GM12878 (cell line): Measurements from ENCODE around the gene SYCE3. TPM values are rescaled to one million over a fixed set of nuclear protein-coding genes. Genes with fewer than 3 reads are reported as not detected.

ENCODE experiments used
- ATAC-seq: fragments of 200-7000 bp; cut with Tn5 transposase; 3 replicates; pipeline ENCODE4 v1.9.1; 2020; ENCODE audit warnings: mild to moderate bottlenecking, moderate library complexity
- BruUV-seq: library from RNA; stranded (reverse); fragments of 400-500 nt; replicated peaks from 2 replicates; lab custom pipeline; 2021; lab: Mats Ljungman, UMichigan
- CTCF ChIA-PET: fragments of 300-600 bp; sonication (Branson Sonifier 250); formaldehyde crosslinking; extraction: SDS; loops from one replicate; lab custom pipeline; 2021; ENCODE audit warnings: inconsistent platforms; lab: Yijun Ruan, JAX
- POLR2A ChIA-PET: fragments of 350-600 bp; formaldehyde crosslinking; extraction: SDS; loops from one replicate; lab custom pipeline; 2021; ENCODE audit warnings: inconsistent platforms; lab: Charles Lee
- RAD21 ChIA-PET: fragments of 300-600 bp; sonication (Branson Sonifier 250); formaldehyde crosslinking; loops from one replicate; lab custom pipeline; 2023; ENCODE audit warnings: antibody characterized with exemption; ENCODE audit not compliant: unreplicated experiment; lab: Charles Lee
- SMC1A ChIA-PET: fragments of 300-600 bp; sonication (Branson Sonifier 250); formaldehyde crosslinking; loops from one replicate; lab custom pipeline; 2023; ENCODE audit not compliant: unreplicated experiment, uncharacterized antibody; lab: Charles Lee
- DNase-seq: peaks from one replicate; pipeline ENCODE4 v3.0.0-alpha.2; 2011; ENCODE audit warnings: low read depth, low spot score
- FAIRE-seq: peaks from 3 replicates; lab custom pipeline; 2011; peaks lifted over from hg19 to GRCh38; lab: Jason Lieb, UNC
- H2AFZ ChIP-seq: 2 replicates; pipeline ENCODE4 v1.6.0; 2011; ENCODE audit warnings: low read depth, low read length, control low read depth; ENCODE audit not compliant: control insufficient read depth
- H3K27ac ChIP-seq: 2 replicates; pipeline ENCODE4 v1.5.1; 2011; ENCODE audit warnings: control low read depth; ENCODE audit not compliant: control insufficient read depth, insufficient read depth
- H3K27me3 ChIP-seq, 2 experiments: replicated peaks in 1 of 2; 2 replicates each; pipeline versions ENCODE4 v1.6.0 to v1.6.1; 2011; ENCODE audit warnings: low read length in 1 of 2; ENCODE audit not compliant: control insufficient read depth in 2 of 2, insufficient read depth in 2 of 2
- H3K36me3 ChIP-seq, 2 experiments: 2 replicates each; pipeline ENCODE4 v1.5.1; 2011; ENCODE audit warnings: low read length in 1 of 2; ENCODE audit not compliant: control insufficient read depth in 2 of 2, insufficient read depth in 2 of 2
- H3K4me1 ChIP-seq: 2 replicates; pipeline ENCODE4 v1.6.1; 2011; ENCODE audit warnings: mild to moderate bottlenecking, low read length, moderate library complexity, mixed read lengths; ENCODE audit not compliant: control insufficient read depth, insufficient read depth
- H3K4me2 ChIP-seq: 2 replicates; pipeline ENCODE4 v1.6.0; 2011; ENCODE audit warnings: control low read depth; ENCODE audit not compliant: control insufficient read depth, insufficient read depth
- H3K4me3 ChIP-seq: fragments of 200-600 bp; sonication (generic); 2 replicates; pipeline ENCODE4 v1.5.1; 2016
- H3K79me2 ChIP-seq: 2 replicates; pipeline ENCODE4 v1.6.0; 2011; ENCODE audit warnings: low read length; ENCODE audit not compliant: control insufficient read depth, insufficient read depth
- H3K9ac ChIP-seq: 2 replicates; pipeline ENCODE4 v1.8.0; 2011; ENCODE audit warnings: low read length, control low read depth, mixed read lengths; ENCODE audit not compliant: control insufficient read depth, insufficient read depth
- H3K9me3 ChIP-seq: replicated peaks from 3 replicates; pipeline ENCODE4 v1.5.1; 2011; ENCODE audit warnings: mild to moderate bottlenecking, low read length; ENCODE audit not compliant: control insufficient read depth, insufficient read depth
- H4K20me1 ChIP-seq: 2 replicates; pipeline ENCODE4 v1.6.0; 2011; ENCODE audit not compliant: control insufficient read depth, insufficient read depth
- FOXM1 ChIP-seq: IDR thresholded peaks from 2 replicates; pipeline ENCODE4 v1.6.1; 2012; ENCODE audit warnings: low read depth, mild to moderate bottlenecking, inconsistent platforms, low read length, moderate library complexity
- HDAC6 ChIP-seq: fragments of 200-600 bp; sonication (generic); IDR thresholded peaks from one replicate; pipeline ENCODE4 v1.8.0; 2017; ENCODE audit warnings: antibody characterized with exemption; ENCODE audit not compliant: unreplicated experiment
- PAX5 ChIP-seq: IDR thresholded peaks from 2 replicates; pipeline ENCODE4 v1.6.1; 2011; ENCODE audit warnings: low read depth, low read length, borderline replicate concordance
- STAT1 ChIP-seq: fragments of 450-650 bp; conservative IDR thresholded peaks from 2 replicates; pipeline ENCODE4 v1.6.1; 2014; ENCODE audit warnings: antibody characterized with exemption, mild to moderate bottlenecking
- WGBS: methylation state at CpG from one replicate; pipeline ENCODE4 v1.1.6; 2016; ENCODE audit warnings: low lambda C conversion rate; ENCODE audit not compliant: insufficient replicate concordance, insufficient coverage; ENCODE audit errors: missing lambda C conversion rate; 5-methylcytosine and 5-hydroxymethylcytosine counted together
- in situ Hi-C: fragments of 300-500 bp; cut with MboI; formaldehyde crosslinking; loops from 9 replicates; pipeline ENCODE4 v1.14.3; 2018; ENCODE audit warnings: mixed read lengths
- intact Hi-C: fragments of 100-400 bp; cut with micrococcal nuclease; formaldehyde crosslinking; loops from one replicate; pipeline ENCODE4 v1.14.2; 2022; ENCODE audit not compliant: unreplicated experiment
- polyA plus RNA-seq, 11 experiments: library from polyadenylated mRNA; depleted of rRNA in 4 of 11; unstranded in 6 of 11; stranded (reverse) in 5 of 11; fragments of >200 nt; fragmentation: Nextera tagmentation in 4 of 11; fragmentation: Illumina TruSeq in 1 of 11; extraction: Ambion mirVana in 4 of 11; extraction: Trizol in 1 of 11; gene quantifications; 1 replicate in 1 of 11; 2 replicates in 10 of 11; pipeline versions ENCODE4 v1.2.1 to v1.2.3, GENCODE V29; 2011 to 2016; ENCODE audit warnings: inconsistent platforms in 2 of 11, missing spikeins in 2 of 11, low read depth in 1 of 11
- total RNA-seq, 4 experiments: library from RNA; depleted of rRNA in 3 of 4; stranded (reverse); fragments of >200 nt in 3 of 4; fragmentation: Illumina TruSeq in 1 of 4; extraction: Trizol in 1 of 4; gene quantifications; 2 replicates each; pipeline versions ENCODE4 v1.2.1 to v1.2.3, GENCODE V29; 2013 to 2021

SYCE3 gene
- total and polyA plus RNA-seq, 10 of the 15 experiments (the other 5 are each of a cell fraction or from before 2014, with no cell fraction given): 0.38 to 0.91 (median 0.76) TPM; not detected in 4

DNA sequence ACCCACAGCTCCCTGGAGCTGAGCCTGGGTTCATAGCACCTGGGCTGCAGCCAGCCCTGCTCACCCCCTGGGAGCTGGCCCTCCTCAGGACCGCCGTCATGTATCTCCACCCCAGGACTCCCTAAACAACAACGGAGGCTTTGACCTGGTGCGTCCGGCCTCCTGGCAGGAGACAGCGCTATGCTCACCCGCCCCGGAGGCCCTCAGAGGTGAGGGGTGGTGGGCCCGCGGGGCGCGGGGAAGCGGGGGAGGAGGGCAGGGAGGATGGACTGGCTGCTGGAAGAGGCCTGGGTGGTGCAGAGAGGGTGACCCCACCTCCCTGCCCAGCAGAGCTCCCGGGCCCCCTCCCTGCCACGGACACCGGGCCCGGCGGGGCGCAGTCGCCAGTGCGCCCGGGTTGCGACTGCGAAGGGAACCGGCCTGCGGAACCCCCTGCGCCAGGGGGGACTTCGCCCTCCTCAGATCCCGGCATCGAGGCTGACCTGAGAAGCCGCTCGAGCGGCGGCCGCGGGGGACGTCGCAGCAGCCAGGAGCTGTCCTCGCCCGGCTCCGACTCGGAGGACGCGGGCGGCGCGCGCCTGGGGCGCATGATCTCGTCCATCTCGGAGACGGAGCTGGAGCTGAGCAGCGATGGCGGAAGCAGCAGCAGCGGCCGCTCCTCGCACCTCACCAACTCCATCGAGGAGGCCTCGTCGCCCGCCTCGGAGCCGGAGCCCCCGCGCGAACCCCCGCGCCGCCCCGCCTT, 41.0 kb upstream of the SYCE3 start:
- Histone ChIP-seq H3K4me3 (no peak overlapping the region), H3K9me3 (no peaks in the 10 kb centered on the region), H4K20me1 (no peaks in the 10 kb centered on the region), H3K79me2 (no peaks in the 10 kb centered on the region), H3K27me3 (peaks cover 5 to 6% of the 10 kb centered on the region in 2 experiments; a peak in 3 of 4 replicates), H3K36me3 (no peaks in the 10 kb centered on the region), H3K9ac (no peak overlapping the region), H3K4me1 (no peaks in the 10 kb centered on the region), H3K4me2 (no peak overlapping the region), H2AFZ (no peak overlapping the region), H3K27ac (no peak overlapping the region)
- ChIA-PET RAD21 (no interaction called here), POLR2A (no interaction called here), SMC1A (no interaction called here), CTCF (no interaction called here)
- intact Hi-C loops: no loop called here
- DNase-seq (no peak), FAIRE-seq (no peak), ATAC-seq (no peak)
- TF ChIP-seq PAX5 (no peak), HDAC6 (peak; percentile 91)
- BruUV-seq: no TSS peak
- WGBS: 35% methylated on average over 60 of the region's 70 CpGs
- in situ Hi-C loops: no loop called here

DNA sequence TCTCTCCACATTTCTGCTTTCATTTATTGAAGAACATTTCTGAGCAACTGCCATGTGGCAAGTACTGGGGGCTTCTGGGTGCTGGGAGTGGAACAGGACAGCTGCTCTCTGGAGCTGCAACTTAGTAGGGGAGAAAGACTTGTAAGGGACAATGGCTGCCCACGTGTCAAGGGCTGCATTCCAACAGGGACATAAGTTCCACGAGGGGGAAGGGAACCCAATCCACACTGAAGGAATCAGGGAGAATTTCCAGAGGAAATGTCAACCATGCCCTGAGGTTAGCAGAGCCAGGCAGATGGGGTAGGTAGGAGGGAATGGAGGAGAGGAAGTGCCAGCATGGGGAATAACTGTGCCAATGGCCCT, 39.6 kb upstream of the SYCE3 start:
- in situ Hi-C loops: no loop called here
- Histone ChIP-seq H3K9ac (no peak overlapping the region), H3K27me3 (peaks cover 5 to 6% of the 10 kb centered on the region in 2 experiments; a peak in 3 of 4 replicates), H3K4me2 (no peak overlapping the region), H3K4me3 (no peak overlapping the region), H4K20me1 (no peaks in the 10 kb centered on the region), H2AFZ (no peak overlapping the region)
- no TSS peak for BruUV-seq
- 25% methylated on average over 2 of the region's 2 CpGs for WGBS
- POLR2A ChIA-PET: interaction anchor here (0.6 kb wide), 1 partner anchor 67 kb away, joined by 7 read pairs; no protein-coding TSS in a partner anchor
- CTCF ChIA-PET: no interaction called here
- SMC1A ChIA-PET: no interaction called here
- no peak for TF ChIP-seq STAT1
- TF ChIP-seq FOXM1: no peak
- TF ChIP-seq, all 136 proteins: peak for 0
- RAD21 ChIA-PET: interaction anchor here (1.0 kb wide), 1 partner anchor 19 kb away, joined by 3 read pairs; no protein-coding TSS in a partner anchor
- Histone ChIP-seq H3K79me2 (no peaks in the 10 kb centered on the region), H3K36me3 (no peaks in the 10 kb centered on the region), H3K4me1 (no peaks in the 10 kb centered on the region), H3K27ac (no peak overlapping the region), H3K9me3 (no peaks in the 10 kb centered on the region)
- intact Hi-C loops: no loop called here
- FAIRE-seq (no peak), ATAC-seq (no peak), DNase-seq (no peak)
